HG03558 (cell line): ENCODE measurements around the gene AKR1C2.
"Not testable (repeated sequence)": the region's sequence is repeated elsewhere in the genome, so short reads cannot be mapped to it uniquely, and the experiment has no call there.

Experiments
- ATAC-seq: cut with Tn5 transposase; IDR thresholded peaks from one replicate; pipeline ENCODE4 v1.9.1; 2021; ENCODE audit warnings: moderate number of reproducible peaks; ENCODE audit not compliant: unreplicated experiment; ENCODE audit errors: extremely low read depth

Gene AKR1C2

DNA sequence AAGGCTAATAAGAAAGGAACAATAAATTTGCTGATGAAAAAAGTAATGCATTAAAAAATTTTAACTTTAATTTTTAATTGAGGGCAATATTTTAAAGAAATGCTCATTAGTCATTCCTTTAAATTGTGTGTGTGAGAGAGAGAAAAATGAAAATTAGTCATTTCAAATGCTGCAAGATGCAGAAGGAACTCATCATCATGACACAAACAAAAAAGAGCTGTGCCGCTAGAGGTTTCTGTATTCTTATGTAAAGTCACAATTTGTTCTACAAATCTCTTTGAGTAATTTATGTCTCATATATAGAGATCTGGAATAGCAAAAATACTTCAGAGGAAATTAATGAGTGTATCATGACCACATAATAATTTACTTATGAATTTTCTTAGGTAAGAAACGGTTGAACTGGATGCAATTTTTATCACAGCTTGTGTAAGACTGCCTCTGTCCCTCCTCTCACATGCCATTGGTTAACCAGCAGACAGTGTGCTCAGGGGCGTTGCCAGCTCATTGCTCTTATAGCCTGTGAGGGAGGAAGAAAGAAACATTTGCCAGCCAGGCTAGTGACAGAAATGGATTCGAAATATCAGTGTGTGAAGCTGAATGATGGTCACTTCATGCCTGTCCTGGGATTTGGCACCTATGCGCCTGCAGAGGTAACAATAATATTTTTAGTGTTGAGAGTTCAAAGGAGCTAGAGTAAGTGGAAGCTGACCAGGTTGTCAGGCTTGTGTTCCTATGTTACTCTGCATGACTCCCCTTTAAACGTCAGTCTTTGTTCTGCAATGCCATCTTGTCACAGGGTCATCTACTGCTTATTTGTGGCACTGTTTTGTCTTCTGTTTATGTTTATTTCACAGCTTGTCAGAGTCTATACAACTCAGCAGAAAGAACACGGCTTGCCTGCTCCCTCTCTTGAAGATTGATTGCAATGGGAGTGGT lies 40.5 kb downstream of the AKR1C2 start, which contains the start of gene AKR1C1:
Gene AKR1C1, plus strand, starts transcription at position 540 of the 939 bp plus-strand sequence. Its CDS starts 30 bp downstream, at position 570.
- not testable (repeated sequence) for ATAC-seq

DNA sequence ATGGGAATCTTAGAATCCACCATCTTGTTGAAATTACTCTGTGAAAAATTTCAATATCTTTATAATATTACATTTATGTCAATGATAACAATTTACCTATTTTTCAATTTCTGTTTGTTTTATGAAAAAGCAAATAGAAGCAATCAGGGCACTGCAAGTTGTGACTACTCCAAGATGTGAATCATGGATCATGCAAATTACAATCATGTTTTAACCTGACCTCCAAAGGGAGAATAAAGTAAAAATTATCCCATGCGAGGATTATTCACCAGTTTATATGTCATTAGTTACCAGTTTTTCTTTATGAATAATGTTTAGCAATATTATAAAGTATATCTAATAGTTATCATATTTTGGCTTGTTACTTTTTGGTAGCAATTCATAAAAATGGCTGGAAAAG lies 41.3 kb downstream of the AKR1C2 start:
- not testable (repeated sequence) for ATAC-seq

DNA sequence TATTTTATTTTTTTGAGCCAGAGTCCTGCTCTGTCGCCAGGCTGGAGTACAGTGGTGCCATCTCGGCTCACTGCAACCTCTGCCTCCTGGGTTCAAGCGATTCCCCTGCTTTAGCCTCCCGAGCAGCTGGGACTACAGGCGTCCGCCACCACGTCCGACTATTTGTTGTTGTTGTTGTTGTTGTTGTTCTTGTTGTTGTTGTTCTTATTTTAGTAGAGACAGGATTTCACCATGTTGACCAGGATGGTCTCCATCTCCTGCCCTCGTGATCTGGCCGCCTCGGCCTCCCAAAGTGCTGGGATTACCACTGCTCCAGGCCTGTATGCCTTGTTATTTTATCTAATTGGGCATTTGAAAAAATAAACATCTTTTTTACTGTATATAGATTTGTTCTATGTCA lies 42.1 kb downstream of the AKR1C2 start:
- not testable (repeated sequence) for ATAC-seq

DNA sequence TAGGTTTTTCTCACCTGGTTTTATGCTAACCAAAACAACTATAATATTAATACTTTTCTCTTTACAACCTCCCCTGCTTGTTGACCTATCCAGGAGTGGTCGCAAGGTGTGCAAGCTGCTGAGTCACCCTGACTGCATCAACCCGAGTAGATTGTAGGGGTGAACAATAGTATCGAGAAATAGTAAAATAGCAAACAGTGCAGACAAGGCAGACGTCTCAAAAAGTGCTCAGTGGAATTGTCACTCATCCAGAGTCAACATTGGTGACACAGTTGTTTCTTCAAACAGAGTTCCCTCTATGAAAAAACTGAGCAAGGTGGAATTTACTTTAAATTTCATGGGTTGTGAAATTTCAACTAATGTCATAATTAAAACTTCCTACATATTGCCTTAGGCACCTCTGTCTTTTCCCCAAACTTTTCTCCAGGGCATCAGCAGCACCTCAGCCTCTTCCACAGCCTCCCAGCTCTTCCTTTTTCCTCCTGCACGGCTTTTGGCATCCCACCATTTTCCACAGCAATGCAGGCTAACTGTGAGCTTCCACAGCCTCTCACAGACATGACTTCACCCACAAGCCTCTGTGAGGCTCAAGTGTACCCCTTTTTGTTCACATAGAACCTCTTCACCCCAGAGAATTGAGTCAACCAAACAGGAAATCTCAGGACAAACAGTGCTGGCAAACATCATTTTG lies 46.6 kb downstream of the AKR1C2 start:
- ATAC-seq: not testable (repeated sequence)

DNA sequence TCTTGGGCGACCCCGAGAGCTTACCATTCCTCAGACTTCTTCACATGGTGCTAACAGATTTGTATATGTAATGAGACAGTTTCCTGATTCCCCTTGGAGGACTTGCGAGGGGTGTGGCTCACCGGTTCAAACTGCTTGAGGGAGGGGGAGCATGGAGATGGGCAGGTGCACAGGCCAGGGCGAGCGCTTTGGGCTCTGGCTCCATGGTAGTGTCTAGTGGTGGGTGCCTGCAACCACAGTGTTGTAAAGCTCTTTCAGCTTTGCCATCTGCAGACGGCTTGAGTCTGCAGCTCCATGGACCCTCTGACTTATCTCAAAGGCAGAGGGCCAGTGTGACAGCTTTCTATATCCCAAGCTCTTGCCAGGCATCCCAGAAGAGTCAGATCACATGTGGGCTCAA lies 47.6 kb downstream of the AKR1C2 start:
- ATAC-seq: not testable (repeated sequence)

DNA sequence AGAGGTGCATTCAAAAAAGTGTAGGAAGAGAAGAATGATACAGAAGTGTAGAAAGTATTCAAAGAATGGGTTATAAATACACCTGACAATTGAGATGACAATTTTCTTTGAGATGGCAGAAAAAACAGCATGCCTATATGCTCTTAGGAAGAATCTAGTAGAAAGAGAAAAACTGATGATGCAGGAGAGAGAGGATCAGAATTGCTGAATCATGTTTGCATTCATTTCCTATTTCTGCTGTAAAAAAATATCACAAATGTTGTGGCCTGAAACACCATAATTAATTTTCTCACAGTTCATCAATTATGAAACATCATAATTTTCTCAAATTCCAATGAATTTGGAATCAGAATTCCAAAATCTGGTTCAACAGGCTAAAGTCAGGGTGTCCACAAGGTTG lies 50.3 kb downstream of the AKR1C2 start:
- no peak for ATAC-seq

DNA sequence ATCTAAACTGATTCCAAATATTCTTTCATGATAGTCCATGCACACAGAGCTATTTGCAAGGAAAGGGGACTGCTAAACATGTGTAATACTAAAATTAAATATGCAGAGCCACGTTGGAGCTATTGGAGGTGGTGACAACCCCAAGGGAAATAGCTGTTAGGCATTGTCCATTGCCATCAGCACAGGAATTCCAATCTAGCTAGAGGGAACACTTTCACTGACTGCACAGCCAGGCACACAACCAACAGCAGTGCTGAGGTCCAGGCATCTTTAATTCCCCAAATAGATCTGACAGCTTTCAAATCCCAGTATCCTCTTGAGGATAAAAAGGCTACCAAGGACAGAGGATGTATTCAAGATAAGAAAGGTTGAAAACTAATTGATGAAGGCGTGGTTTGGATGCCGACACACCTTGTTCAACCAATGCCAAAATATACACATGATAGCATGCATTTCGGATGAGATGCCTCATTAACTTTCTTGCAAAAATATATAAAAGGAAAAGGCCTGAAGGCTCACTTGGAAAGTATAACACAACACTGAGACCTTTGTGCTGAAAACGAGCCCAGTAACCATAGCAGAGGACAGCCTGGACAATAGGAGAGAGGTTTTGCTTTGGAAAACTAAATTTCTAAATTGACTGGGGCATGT lies 52.0 kb downstream of the AKR1C2 start:
- ATAC-seq: not testable (repeated sequence)

DNA sequence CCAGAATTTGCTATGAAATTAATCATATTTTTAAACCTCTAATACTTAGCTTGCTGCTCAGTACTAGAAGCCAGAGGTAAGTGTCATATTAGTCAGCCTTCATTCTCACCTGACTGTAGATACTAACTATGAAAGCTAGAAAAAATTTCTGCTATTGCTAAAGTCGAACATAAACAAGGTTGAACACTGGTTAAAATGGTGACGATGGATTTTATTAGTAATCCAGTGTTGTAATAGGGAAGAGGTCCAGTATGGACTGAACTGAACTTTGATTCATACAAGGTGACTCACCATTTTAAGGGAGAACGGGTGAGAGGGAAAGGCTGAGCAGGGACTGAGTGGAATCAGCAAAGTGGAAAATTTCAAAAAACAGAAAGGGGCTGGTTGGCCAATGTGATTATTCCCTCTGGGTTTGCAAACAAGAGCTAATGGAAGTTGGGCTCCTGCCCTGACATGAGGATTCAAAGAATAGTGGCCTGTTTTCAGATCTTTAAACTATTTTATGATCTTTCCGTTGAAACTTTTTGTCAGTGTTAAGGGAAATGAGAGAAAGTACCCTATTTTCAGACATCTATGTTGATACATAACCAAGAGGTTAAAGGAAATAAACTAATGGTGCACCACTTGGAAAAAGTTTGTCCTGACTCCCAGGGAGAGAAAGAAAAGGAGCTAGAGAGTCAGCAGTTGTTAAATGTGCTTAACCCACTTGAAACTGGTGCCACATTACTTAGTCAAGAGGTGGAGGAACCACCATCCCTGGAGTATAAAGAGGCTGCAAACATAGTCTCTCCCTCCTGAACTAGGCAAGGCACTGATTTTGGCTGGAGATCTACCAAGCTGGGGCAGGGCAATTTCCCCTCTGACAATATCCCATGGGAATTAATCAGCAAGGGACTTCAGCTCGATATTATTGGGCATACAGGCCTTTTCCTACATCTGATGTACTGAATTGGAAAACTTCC lies 55.7 kb downstream of the AKR1C2 start:
- ATAC-seq: no peak

DNA sequence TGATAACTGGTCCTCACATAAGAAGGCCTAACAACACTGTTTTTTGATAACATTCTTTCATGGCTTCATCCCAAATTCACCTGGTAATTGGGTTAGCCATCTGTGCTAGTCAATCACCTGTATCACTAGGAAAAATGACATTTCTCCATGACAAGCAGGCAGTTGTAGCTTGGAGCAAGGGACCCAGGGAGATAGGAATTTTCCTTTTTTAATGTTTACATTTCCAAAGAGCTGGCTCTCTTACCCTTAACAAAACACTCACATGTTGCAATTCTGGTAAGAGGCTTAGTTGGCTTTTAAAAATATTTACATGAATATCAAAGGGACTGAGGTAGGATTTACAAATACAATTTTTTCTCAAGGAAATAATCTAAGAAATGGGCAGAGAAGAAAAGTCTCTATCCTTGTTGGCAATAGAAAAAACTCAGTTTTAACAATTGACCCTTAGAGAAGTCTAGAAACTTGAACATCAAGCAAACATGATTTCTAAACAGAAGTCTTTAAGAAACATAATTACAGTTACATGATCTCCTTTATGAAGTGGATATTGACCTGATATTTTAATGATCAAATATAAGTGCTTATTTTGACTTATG lies 56.5 kb downstream of the AKR1C2 start:
- no peak for ATAC-seq

DNA sequence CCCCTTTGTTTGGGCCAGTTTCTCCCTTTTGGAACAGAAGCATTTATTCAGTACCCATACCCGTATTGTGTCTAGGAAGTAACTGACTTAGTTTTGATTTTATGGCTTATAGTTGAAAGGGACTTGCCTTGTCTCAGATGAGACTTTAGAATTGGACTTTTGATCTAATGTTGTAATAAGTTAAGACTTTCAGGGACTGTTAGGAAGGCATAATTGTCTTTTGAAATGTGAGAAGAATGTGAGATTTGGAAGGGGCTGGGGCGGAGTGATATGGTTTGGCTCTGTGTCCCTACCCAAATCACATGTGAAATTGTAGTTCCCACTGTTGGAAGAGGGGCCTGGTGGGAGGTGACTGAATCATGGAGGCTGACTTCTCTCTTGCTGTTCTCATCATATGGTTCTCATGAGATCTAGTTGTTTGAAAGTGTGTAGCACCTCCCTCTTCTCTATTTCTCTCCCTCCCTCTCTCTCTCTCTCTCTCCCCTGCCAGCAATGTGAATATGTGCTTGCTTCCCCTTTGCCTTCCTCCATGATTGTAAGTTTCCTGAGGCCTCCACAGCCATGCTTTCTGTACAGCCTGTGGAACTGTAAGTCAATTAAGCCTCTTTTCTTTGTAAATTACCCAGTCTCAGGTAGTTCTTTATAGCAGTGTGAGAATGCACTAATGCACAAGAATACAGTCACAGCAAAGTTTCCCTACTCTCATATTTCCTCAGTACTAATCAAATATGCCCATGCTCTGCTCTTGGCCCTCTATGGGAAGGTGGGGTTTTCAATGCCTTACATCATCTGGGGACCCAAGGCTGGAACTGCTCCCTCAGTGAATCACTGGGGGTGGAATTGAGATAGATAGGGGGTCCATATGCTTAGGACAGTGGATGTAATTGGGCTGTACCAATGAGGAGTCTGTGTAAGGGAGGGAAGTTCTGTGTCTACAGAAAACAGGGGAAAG lies 57.6 kb downstream of the AKR1C2 start:
- no peak for ATAC-seq

DNA sequence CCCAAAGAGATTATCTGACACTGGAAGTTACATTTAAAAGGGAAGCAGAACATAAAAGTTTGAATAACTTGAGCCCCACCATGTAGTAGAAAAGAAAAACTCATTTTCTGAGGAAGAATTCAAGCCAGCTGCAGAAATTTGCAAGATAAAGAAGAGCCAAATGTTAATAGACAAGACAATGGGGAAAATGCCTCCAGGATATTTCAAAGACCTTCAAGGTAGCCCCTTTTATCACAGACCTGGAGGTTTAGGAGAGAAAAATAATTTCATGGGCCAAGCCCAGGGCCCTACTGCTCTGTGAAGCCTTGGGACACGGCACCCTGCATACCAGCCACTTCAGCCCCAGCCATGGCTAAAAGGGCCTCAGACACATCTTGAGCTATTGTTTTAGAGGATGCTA lies 58.8 kb downstream of the AKR1C2 start:
- ATAC-seq: no peak

DNA sequence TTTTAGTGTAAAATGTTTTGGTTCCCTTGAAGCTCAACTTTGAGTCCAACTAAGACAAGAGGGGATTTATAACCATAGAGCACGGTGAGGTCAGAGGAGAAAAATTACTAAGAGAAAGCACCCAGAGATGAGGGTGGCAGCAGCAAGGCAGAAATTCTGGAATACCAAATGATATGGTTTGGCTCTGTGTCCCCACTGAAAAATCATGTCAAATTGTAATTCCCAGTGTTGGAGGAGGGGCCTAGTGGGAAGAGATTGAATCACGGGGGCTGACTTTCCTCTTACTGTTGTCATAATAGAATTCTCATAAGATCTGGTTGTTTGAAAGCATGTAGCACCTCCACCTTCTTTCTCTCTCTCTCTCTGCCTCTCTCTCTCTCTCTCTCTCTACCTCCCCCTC lies 59.8 kb downstream of the AKR1C2 start:
- ATAC-seq: no peak

DNA sequence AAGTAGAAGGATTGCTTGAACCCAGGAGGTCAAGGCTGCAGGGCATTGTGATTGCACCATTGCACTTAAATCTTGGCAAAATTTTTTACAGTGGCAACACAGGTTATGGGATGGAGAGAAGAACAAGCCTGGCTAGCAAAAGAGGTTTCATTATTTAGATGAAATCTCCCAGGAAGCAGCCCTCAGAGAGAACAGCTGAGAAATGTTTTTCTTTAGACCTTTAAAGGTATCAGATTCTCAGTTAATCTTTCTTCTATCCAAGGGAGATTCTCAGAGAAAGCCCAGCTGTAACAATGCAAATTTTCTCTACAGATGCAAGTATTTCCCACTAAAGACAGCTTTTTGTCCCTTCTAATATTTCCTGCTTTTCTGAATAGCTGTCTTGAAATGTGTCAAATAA lies 60.2 kb downstream of the AKR1C2 start:
- ATAC-seq: not testable (repeated sequence)

DNA sequence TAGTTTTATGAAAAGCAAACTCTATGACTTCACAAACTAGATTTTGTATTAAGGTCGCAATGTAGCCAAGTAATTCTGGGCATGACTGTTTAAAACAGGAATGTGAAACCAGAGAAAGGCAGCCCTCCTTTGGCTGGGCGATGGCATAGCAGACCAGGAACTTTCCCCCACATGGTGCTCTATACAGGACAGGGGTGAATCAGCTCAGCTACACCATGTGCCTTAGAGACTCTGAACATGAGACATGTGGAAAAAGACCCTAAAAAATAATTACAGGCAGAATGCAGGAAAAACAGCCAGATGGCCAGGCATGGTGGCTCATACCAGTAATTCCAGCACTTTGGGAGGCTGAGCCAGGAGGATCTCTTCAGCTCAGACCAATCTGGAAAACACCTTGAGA lies 60.7 kb downstream of the AKR1C2 start:
- ATAC-seq: not testable (repeated sequence)

DNA sequence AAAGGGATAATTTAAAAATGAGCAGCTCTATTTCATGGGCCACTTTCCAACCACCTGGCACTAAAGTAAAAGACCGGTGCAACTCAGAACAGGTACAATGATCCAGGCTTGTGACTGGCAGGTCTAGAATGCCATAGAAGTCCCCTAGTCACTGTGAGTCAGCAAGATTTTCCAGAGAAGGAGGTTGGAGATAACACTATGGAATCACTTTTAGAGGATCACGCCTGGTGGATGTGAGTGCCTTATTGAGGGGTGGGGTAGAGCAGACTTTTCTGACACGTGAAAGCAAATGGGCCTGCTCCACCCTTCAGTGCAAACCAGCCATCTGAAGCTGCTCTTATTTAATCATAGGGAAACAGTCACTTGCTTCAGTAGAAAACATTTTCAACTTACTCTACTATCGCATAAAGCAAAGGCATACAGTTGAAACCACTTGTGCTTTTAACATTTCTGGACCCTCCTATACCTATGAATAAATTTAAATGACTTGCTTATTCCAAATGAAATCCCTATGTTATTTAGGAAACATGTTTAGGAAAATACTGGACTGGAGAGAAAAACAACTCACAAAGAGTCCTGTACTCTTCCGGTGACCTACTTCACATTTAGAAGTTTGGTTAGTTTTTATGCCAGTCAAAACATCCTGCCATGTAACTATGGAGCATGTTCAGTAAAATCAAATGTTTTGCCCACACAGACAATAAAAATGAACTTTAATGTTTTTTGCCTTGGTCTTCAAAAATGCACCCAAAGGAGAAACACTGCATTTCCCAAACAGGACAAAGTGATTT lies 61.9 kb downstream of the AKR1C2 start:
- ATAC-seq: no peak

DNA sequence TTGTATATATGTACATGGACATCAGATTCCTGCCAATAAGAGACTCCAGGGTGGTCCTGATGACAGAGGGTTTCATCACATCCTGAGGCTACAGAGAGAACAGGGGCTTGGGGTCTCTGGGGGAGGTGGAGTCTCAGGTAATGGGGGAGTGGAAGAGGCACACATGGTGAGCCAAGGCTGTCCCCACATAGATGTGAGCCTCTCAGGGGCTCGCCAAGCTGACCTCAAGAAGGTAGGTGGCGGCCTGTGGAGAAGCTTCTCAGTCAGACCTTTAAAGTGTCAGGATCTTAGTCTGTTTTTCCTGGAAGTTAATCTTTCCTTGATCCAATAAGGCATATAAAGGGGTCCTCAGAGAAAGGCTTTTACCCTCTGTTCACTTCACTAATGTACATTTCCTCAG lies 62.7 kb downstream of the AKR1C2 start:
- not testable (repeated sequence) for ATAC-seq

DNA sequence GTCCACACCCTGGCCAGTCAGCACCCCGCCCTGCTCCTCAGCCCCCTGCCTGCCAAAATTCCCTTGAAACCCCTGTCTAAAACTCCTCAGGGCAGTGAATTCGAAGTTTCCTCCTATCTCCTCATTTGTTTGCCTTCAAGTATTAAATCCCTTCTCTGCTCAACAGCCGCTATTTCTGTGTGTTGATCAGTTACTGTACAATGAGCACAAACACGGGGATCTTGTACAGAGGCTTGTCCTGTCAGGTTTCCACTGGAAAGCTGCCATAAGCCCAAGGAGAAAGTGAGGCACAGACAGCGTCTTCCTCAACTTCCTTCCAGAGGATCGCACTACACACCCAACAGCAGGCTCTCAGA lies 63.6 kb downstream of the AKR1C2 start:
- ATAC-seq: not testable (repeated sequence)
